ENCODE results near the gene CARD19. TPM values are rescaled to one million over a fixed set of nuclear protein-coding genes. Genes with fewer than 3 reads are reported as not detected.
A peak's percentile ranks its signal among the peaks of the same experiment; 100 is the strongest.
"Not testable (repeated sequence)": the region's sequence is repeated elsewhere in the genome, so short reads cannot be mapped to it uniquely, and the experiment has no call there.

The CARD19 gene
- total and polyA plus RNA-seq, 2 experiments from 2014 or later: 54.1 to 69.5 TPM

GRCh38 chr9:93116072-93116961 is 20.3 kb downstream of the CARD19 start:
- no peaks in the 10 kb centered on the region for H3K79me2 ChIP-seq (ENCODE audit: insufficient read depth)
- H3K9me3 ChIP-seq (ENCODE audit: low read depth): no peaks in the 10 kb centered on the region
- H3K9me2 ChIP-seq (ENCODE audit: insufficient read depth): no peaks in the 10 kb centered on the region
- peak; percentile 73 for DNase-seq
- peaks cover 15% of the 10 kb centered on the region for H3K4me1 ChIP-seq (ENCODE audit: insufficient read depth)
- 71 to 73% methylated on average over 16 of the region's 17 CpGs for WGBS, 2 experiments (ENCODE audit: low coverage in 1 of 2, low lambda C conversion rate in 2 of 2, missing lambda C conversion rate in 2 of 2)
- H3K4me2 ChIP-seq (ENCODE audit: unreplicated experiment): no peak overlapping the region
- no peak overlapping the region for H2AFZ ChIP-seq
- H3K27ac ChIP-seq: peak overlapping the region; percentile 26
- TF ChIP-seq EZH2phosphoT487 (IDR thresholded peaks at IDR 0.05; ENCODE audit: insufficient read depth, low read depth) (no peak), EZH2 (IDR thresholded peaks at IDR 0.05; ENCODE audit: insufficient read depth, poor library complexity, severe bottlenecking) (no peak)
- no peaks in the 10 kb centered on the region for H4K20me1 ChIP-seq (ENCODE audit: insufficient read depth)
- H3K4me3 ChIP-seq: no peak overlapping the region
- in situ Hi-C loops (cut with MboI): no loop called here
- H3F3A ChIP-seq (ENCODE audit: insufficient read depth): no peaks in the 10 kb centered on the region
- no peaks in the 10 kb centered on the region for H3K36me3 ChIP-seq (ENCODE audit: low read depth)
- no peaks in the 10 kb centered on the region for H3K27me3 ChIP-seq (replicated peaks; ENCODE audit: insufficient read depth)
- peak overlapping the region; percentile 57; the same call in 1 of the 2 replicates for H3K9ac ChIP-seq

GRCh38 chr9:93117521-93117920 is 21.5 kb downstream of the CARD19 start:
- H3K9me3 ChIP-seq (ENCODE audit: low read depth); H2AFZ ChIP-seq; H3K4me3 ChIP-seq; H3K4me2 ChIP-seq (ENCODE audit: unreplicated experiment); H3K27me3 ChIP-seq (replicated peaks; ENCODE audit: insufficient read depth); H3F3A ChIP-seq (ENCODE audit: insufficient read depth); H3K79me2 ChIP-seq (ENCODE audit: insufficient read depth); H3K27ac ChIP-seq; H4K20me1 ChIP-seq (ENCODE audit: insufficient read depth); DNase-seq; H3K9ac ChIP-seq; H3K36me3 ChIP-seq (ENCODE audit: low read depth); in situ Hi-C loops (cut with MboI); H3K9me2 ChIP-seq (ENCODE audit: insufficient read depth): not testable (repeated sequence)
- peaks cover 15% of the 10 kb centered on the region for H3K4me1 ChIP-seq (ENCODE audit: insufficient read depth)
- WGBS, 2 experiments (ENCODE audit: low coverage in 1 of 2, low lambda C conversion rate in 2 of 2, missing lambda C conversion rate in 2 of 2): 89 to 96% methylated on average over 9 of the region's 9 CpGs

GRCh38 chr9:93117924-93118862 is 22.2 kb downstream of the CARD19 start:
- DNase-seq: no peak
- H3K36me3 ChIP-seq (ENCODE audit: low read depth): no peaks in the 10 kb centered on the region
- TF ChIP-seq EZH2 (IDR thresholded peaks at IDR 0.05; ENCODE audit: insufficient read depth, poor library complexity, severe bottlenecking): no peak
- TF ChIP-seq EZH2phosphoT487 (IDR thresholded peaks at IDR 0.05; ENCODE audit: insufficient read depth, low read depth): no peak
- no peak overlapping the region for H3K4me3 ChIP-seq
- H2AFZ ChIP-seq: no peak overlapping the region
- H4K20me1 ChIP-seq (ENCODE audit: insufficient read depth): no peaks in the 10 kb centered on the region
- no peak overlapping the region for H3K27ac ChIP-seq
- no peak overlapping the region for H3K4me2 ChIP-seq (ENCODE audit: unreplicated experiment)
- H3K27me3 ChIP-seq (replicated peaks; ENCODE audit: insufficient read depth): no peaks in the 10 kb centered on the region
- H3K9ac ChIP-seq: no peak overlapping the region
- H3K79me2 ChIP-seq (ENCODE audit: insufficient read depth): no peaks in the 10 kb centered on the region
- in situ Hi-C loops (cut with MboI): no loop called here
- no peaks in the 10 kb centered on the region for H3F3A ChIP-seq (ENCODE audit: insufficient read depth)
- no peaks in the 10 kb centered on the region for H3K9me3 ChIP-seq (ENCODE audit: low read depth)
- peaks cover 15% of the 10 kb centered on the region for H3K4me1 ChIP-seq (ENCODE audit: insufficient read depth)
- 89 to 91% methylated on average over 12 of the region's 12 CpGs for WGBS, 2 experiments (ENCODE audit: low coverage in 1 of 2, low lambda C conversion rate in 2 of 2, missing lambda C conversion rate in 2 of 2)
- no peaks in the 10 kb centered on the region for H3K9me2 ChIP-seq (ENCODE audit: insufficient read depth)

GRCh38 chr9:93118863-93119702 is 23.1 kb downstream of the CARD19 start:
- WGBS, 2 experiments (ENCODE audit: low coverage in 1 of 2, low lambda C conversion rate in 2 of 2, missing lambda C conversion rate in 2 of 2): 89 to 90% methylated on average over 12 of the region's 12 CpGs
- TF ChIP-seq EZH2phosphoT487 (IDR thresholded peaks at IDR 0.05; ENCODE audit: insufficient read depth, low read depth): no peak
- TF ChIP-seq EZH2 (IDR thresholded peaks at IDR 0.05; ENCODE audit: insufficient read depth, poor library complexity, severe bottlenecking): no peak
- H3K9ac ChIP-seq: no peak overlapping the region
- no peak for DNase-seq
- no peak overlapping the region for H3K4me2 ChIP-seq (ENCODE audit: unreplicated experiment)
- no peak overlapping the region for H3K4me3 ChIP-seq
- H3K79me2 ChIP-seq (ENCODE audit: insufficient read depth): no peaks in the 10 kb centered on the region
- no peaks in the 10 kb centered on the region for H4K20me1 ChIP-seq (ENCODE audit: insufficient read depth)
- H3K4me1 ChIP-seq (ENCODE audit: insufficient read depth): peaks cover 15% of the 10 kb centered on the region
- H3K27ac ChIP-seq: 0 out of 2 replicates have a peak overlapping the region, but pooled peaks have one; percentile 22
- no peaks in the 10 kb centered on the region for H3F3A ChIP-seq (ENCODE audit: insufficient read depth)
- peak overlapping the region; percentile 62 for H2AFZ ChIP-seq
- H3K9me2 ChIP-seq (ENCODE audit: insufficient read depth): no peaks in the 10 kb centered on the region
- no peaks in the 10 kb centered on the region for H3K27me3 ChIP-seq (replicated peaks; ENCODE audit: insufficient read depth)
- no peaks in the 10 kb centered on the region for H3K9me3 ChIP-seq (ENCODE audit: low read depth)
- no peaks in the 10 kb centered on the region for H3K36me3 ChIP-seq (ENCODE audit: low read depth)
- in situ Hi-C loops (cut with MboI): no loop called here
